GM12874 (cell line): ENCODE results near the gene AGAP2.

Experiments used
- TF ChIP-seq, protein P1 (sequence below): IDR thresholded peaks from 2 replicates; pipeline ENCODE4 v1.5.1; 2011; ENCODE audit warnings: low read depth, mild to moderate bottlenecking, control low read depth, low read length, moderate library complexity; ENCODE audit not compliant: insufficient read depth

Gene AGAP2

DNA sequence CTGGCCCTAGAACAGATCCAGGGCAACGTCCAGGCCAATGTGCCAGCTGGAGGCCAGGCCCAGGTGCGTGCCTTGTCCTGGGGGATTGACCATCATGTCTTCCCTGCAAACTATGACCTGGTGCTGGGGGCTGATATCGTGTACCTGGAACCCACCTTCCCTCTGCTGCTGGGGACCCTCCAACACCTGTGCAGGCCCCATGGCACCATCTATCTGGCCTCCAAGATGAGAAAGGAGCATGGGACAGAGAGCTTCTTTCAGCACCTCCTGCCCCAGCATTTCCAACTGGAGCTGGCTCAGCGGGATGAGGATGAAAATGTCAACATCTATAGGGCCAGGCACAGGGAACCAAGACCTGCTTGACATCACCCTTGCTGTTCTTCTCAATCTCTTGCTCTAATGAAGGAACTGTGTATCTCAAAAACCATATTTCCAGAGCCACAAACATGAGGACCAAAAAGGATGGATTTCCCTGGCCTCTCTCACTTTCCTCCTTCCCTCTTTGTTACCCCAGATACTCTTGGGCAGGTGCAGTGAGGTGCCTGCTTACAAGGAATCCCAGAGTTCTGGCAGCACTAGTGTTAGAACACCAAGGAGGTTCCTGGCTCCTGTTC, 41.8 kb upstream of the AGAP2 start:
- TF ChIP-seq, protein P1, sequence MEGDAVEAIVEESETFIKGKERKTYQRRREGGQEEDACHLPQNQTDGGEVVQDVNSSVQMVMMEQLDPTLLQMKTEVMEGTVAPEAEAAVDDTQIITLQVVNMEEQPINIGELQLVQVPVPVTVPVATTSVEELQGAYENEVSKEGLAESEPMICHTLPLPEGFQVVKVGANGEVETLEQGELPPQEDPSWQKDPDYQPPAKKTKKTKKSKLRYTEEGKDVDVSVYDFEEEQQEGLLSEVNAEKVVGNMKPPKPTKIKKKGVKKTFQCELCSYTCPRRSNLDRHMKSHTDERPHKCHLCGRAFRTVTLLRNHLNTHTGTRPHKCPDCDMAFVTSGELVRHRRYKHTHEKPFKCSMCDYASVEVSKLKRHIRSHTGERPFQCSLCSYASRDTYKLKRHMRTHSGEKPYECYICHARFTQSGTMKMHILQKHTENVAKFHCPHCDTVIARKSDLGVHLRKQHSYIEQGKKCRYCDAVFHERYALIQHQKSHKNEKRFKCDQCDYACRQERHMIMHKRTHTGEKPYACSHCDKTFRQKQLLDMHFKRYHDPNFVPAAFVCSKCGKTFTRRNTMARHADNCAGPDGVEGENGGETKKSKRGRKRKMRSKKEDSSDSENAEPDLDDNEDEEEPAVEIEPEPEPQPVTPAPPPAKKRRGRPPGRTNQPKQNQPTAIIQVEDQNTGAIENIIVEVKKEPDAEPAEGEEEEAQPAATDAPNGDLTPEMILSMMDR, result no peak

DNA sequence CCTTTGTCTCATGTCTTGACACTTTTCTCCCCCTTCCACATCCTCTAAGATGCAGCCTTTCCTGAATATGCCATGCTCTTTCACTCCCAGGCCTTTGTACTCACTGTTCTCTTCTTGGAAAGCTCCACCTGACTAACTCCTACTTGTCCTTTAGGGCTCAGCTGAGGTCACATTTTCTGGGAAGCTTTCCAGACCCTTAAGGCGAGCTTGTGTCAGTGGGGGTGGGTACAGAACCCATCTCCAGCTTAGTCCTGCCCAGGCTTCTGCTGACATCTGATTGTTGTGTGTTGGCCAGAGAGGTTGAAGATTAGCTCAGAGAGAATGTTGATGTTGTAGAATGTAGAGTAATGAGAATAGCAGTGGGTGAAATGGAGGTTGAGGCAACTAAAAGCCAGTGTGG, 41.2 kb upstream of the AGAP2 start:
- TF ChIP-seq, protein P1, result no peak

DNA sequence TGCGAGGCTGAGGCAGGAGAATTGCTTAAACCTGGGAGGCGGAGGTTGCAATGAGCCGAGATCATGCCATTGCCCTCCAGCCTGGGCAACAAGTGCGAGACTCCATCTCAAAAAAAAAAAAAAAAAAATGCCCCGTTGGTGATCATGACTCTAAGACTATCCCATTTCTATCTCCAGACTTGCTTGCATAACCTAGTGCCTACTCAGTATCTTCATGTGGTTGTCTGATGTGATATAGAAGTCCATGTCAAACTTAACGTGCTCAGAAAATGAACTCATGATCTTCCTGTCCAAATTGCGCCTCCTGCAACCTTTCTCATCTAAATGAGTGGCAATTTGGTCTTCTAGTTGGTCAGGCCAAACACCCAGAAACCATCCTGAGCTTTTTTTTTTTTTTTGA, 39.4 kb upstream of the AGAP2 start:
- TF ChIP-seq, protein P1, result no peak

DNA sequence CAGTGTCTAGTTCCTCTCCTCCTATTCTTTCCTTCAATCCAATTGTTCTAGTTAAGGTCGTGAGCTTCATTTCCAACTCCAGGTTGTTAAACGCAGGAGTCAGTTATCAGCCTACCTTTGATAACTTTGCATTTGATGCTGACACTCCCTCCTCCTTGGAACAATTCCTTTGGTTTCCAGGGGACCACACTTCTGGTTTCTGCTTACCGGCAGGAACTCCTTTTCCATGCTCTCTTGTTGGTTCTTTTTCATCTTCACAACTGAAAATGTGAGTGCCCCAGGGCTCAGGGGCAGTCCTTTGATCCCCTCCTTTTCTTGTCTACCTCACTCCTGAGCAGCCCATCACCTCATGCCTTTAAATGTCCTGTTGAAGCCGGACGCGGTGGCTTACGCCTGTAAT, 38.8 kb upstream of the AGAP2 start:
- TF ChIP-seq, protein P1, result no peak

DNA sequence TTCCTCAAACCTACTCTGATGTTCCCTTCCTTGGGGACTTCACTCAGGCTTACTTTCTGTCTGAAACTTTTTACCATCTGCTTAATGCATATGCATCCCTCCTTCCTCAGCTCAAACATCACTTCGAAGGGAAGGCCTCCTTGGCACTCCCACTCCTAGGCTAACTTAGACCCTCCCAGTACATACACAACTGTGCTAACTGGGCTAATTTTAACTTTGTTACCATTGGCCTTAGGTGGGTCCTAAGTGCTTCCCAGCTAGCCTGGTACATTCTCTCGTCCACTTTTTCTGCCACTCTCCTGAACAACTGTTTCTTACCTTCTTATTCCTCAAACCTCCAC, 37.7 kb upstream of the AGAP2 start:
- TF ChIP-seq, protein P1, result no peak

DNA sequence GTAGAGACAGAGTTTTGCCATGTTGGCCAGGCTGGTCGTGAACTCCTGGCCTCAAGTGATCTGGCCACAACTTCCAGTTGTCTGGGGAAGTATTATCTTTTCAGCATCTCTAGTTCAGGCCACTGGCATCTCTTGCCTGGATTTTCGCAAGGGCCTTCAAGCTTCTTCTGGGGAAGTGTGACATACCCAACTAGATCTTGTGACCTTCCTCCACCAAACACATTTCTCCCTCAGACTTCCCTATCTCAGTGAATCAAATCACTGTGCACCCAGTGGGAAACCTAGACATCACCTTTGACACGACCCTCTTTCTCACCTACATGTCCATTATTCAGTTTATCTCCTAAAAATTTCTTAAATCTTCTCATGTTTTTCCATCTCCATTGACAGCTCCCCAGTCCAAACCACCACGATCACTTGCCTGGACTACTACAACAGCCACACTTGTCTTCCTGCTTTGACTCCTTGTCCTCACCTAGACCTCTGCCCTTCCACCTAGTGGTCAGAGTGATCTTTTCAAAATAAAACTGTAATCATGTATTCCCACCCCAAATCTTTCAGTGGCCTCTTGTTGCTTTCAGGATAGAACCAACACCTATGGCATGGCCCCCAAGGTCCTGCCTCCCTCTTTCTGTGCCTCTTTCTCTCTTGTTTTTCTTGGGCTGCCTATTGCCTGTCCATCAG, 37.2 kb upstream of the AGAP2 start:
- TF ChIP-seq, protein P1, result no peak

DNA sequence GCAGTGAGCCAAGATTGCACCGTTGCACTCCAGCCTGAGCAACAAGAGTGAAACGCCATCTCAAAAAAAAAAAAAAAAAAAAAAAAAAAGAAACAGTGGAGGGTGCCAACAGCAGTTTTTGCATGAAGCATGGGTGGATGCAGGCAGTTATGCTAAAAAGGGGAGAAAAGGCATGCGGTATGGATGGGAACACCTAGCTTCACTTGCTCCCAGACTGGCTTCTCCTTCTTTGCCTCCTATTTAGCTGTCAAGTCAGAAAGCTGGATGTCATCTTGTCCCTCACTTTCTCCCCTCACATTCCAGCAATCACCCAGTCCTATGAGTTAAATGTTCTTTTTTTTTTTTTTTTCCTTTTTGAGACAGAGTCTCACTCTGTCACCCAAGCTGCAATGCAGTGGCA, 36.5 kb upstream of the AGAP2 start:
- TF ChIP-seq, protein P1, result no peak
